Right hindlimb (tissue), 1 donor: Measurements from ENCODE around the gene SSBP3.

ENCODE experiments used
- DNase-seq: peaks from one replicate; pipeline ENCODE4 v3.0.0-alpha.2; 2018

Gene SSBP3

DNA sequence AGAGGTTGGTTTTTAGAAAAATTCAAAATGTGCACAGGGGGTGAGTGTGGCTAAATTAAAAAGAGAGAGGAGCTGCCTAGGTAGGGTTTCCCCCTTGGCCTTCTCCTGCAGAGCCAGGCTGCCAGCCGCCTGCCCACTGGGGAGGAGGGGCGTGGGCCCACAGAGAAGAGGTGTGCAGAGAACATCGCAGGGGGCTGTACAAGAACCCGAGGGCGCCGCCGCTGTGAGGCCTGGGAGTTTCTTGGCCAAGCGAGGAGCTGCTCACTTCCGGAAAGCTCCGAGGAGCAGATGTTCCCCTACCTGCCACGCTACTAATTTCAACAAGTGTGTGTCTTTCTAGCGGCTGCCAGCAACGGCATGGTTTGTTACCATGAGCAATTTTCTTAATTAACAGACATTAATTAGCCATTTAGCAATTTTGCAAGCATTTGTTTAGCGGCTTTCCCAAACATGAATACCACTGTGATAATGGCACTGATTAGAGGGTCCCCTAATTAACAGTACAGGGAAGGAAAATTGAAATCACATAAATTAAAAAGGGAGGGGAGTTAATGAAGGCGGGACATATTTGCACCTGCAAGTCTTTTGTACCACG is 146.6 kb downstream of the SSBP3 start:
- no peak for DNase-seq

GRCh38 chr1:54257876-54258275 is 148.3 kb downstream of the SSBP3 start:
- no peak for DNase-seq

- DNase-seq, result no peak
These were observed 148.9 kb downstream of the SSBP3 start for GRCh38 chr1:54257346-54257620.

GRCh38 chr1:54256522-54257345 is 149.5 kb downstream of the SSBP3 start:
- DNase-seq, result no peak

DNA sequence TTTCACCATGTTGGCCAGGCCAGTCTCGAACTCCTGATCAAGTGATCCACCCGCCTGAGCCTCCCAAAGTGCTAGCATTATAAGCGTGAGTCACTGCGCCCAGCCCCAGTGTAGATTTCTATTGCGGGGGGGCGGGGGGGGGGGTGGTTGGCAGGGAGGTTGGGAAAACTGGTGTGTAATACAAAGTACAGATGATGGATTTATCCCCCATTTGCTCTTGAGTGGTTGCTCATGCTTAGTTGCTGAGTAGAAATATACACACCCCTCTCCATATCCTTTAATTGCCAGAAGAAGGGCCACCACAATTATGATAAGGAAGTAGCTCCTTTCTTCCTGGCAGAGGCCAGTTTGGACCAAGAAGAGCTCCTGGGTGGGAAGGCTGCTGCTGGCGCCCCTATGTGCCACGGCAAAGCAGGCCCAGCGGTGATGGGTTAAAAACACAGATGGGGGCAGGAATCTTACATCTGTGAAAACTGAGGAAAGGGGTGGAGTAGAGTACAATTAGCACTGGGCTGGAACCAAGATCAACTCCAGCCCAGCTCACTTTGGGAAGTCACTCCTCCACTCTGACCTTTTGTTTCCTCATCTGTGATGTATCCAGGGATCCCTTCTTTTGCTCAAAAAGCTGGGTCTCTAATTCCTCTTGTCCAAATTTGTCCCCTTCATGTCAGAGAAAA is 151.0 kb downstream of the SSBP3 start:
- no peak for DNase-seq

DNA sequence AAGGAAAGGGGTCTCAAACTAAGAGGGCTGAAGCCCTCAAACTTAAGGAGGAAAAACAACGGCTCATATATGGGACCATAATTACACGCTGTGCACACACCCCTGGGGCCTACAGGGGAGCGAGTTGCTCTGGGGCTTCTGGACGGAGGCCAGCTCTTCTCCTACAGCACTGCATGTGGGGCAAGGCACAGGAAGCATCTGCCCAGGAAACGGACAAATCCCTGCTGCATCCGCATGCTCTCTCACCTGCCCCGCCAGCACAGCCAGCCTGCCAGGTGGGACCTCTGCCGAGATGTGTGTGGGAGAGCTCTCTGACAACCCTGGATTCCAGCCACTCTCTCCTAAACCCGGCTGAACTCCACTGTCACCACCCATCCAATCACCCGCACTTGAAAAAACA is 152.1 kb downstream of the SSBP3 start:
- DNase-seq, result peak; percentile 63

GRCh38 chr1:54253480-54253879 is 152.7 kb downstream of the SSBP3 start:
- DNase-seq, result no peak

DNA sequence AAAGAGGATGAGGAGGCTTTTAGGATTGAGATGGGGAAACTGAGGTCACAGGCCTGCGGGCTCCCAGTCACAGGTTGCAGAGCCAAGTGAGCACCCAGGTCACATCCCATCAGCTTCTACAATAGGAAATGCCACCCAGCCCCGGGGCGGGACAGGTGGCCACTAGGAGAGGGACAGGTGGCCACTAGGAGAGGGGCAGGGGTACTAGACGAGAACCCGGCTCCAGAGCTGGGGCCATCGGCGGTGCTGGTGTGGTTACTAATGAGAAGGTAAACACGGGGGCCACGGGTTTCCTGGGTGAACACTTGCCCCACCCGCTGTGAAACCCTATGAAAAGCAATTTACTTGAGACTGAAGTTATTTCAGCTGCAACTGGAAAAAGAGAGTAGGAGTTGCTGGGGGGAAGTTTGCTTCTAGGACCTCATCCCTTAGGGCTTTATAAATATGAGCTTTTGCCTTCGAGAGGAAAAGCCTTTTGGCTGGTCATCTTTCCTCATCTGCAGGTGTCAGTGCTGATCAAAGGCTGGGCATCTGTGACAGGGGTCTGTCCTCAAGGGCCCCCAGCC is 153.7 kb downstream of the SSBP3 start:
- no peak for DNase-seq

GRCh38 chr1:54250670-54251069 is 155.5 kb downstream of the SSBP3 start:
- DNase-seq, result no peak

- DNase-seq, result peak; percentile 74
These were observed 156.3 kb downstream of the SSBP3 start for GRCh38 chr1:54249819-54250435.

GRCh38 chr1:54248966-54249365 is 157.2 kb downstream of the SSBP3 start:
- DNase-seq, result no peak

DNA sequence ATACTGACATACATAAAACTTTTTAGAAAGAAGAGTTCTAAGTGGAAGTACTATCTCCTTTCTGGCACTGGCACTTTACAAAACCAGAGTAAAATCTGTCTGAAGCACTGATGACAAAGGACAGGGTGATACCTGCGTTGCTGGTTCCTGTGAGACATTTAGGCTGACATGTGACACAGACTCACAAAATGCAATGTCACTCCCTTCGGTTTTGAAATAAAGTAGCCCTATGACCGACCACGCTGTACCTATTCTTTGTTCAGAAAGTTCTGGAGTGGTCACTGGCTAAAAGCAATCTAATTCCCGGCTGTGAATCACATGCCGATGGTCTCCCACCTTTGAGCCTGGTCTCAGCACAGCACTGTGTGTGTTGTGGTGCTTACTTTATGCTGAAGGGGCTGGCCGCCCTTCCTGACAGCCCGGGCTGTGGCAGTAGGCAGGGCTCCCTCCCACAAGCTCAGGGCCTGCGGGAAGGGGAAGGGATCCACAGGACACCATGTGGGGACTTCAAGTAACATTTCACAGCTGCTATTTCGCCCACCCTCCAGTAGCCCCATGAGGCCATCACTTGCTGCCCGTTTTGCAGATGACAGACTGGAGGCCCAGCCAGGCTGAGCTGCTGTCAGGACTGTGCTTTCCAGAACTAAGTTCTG is 158.2 kb downstream of the SSBP3 start:
- no peak for DNase-seq

DNA sequence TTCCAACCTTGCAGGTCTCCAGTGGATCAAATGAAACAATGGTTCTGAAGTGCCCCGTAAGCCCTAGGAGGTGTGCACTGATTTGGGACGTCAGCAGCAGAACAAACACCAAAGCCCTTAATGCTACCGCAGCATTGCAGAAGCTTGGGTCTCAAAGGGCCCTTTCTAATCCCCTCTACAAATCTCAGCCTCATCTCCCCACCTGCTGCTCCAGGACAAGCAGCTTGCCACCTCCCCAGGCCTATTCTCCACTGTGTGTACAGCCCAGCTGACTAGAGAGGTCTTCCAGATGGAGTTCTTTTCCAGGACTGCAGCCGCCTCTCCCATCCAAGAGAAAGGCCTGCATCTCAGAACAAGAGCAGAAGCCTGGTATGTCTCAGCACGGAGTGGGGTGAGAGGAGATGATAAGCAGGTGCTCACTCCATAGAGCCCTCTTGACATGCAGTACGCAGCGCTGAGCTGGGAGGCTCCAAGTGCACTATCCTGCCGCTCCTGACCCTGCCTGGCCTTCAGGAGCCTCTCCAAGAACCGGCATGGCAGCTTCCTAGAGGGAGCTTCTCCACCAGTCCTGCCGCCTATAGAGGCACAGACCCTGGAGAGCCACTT is 160.0 kb downstream of the SSBP3 start:
- no peak for DNase-seq

DNA sequence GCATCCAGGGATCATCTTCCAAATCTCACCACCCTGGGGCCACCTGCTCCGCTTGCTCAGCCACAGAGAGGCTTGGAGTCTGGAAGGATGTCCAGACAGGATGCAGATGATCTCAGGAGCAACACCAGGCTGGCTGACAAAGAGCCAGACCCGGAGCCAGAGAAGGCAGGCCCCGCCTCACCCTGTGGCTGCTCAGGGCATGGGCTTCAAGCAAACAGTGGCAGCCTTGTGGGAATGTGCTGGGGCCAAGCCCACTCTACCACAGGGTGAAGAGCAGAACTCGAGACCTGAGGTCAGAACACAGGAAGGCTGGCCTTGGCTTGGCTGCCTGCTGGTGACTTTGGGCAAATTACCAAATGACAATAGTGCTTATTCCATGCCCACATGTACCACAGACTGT is 160.7 kb downstream of the SSBP3 start:
- no peak for DNase-seq

DNA sequence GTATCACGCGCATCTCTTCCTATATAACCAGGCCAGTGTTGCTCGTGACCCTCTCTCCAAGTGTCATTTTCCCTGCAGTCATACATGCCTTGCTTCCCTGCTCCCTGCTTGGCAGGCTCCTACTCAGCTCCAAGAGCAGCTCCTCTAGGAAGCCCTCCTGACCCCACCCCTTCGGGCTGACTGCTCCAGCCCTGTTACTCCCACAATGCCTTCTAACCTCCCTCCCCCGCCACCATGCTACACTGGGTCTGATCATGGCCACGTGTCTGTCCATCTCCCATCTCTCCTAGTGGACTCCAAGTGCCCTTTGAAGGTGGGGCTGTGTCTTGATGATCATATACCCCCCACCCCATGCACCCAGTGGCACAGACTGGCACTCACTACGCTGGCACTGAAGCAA is 161.5 kb downstream of the SSBP3 start:
- no peak for DNase-seq

- no peak for DNase-seq
These were observed 163.2 kb downstream of the SSBP3 start for GRCh38 chr1:54243022-54243421.

DNA sequence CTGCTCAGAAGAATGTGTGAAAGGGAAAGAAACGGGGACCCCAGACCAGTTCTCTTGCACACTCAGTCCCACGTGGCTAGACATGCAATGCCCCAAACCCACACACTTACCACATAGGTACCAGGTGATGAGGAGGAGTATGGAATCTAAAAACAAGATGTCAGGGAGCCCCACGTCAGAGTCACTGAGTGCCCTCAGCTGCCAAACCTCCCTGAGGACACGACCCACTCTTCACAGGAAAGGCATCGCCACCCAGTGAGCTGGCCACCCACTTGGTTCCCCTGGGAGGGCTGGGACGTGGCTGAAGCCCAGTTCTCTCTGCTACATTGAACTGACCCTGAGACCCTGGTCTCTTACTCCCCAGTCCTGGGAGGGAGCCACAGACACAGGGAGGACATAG is 164.8 kb downstream of the SSBP3 start:
- no peak for DNase-seq

GRCh38 chr1:54240741-54241335 is 165.4 kb downstream of the SSBP3 start:
- DNase-seq, result no peak

- no peak for DNase-seq
These were observed 166.6 kb downstream of the SSBP3 start for GRCh38 chr1:54239631-54240031.

GRCh38 chr1:54239035-54239383 is 167.2 kb downstream of the SSBP3 start:
- DNase-seq, result no peak

- DNase-seq, result no peak
These were observed 167.7 kb downstream of the SSBP3 start for GRCh38 chr1:54238353-54239034.

DNA sequence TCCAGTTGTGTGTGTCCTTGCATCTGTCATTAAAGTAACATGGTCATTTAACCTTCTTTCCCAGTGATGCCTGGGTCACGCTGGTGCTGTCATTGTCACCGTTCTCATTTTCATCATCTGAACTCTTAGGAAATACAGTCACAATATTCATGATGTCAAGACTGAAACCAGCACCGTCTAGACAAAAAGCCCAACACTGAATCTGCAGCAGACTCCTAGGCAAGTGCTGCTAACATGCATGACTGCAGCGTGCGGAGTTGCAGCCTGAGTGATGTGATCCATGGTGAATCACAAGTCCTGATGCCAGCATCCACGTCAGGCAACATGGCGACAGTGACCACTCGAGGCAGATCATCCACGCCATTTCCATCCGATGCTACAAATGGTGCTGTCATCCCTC is 168.6 kb downstream of the SSBP3 start:
- no peak for DNase-seq
